GM21825 (cell line): ENCODE results near the gene RAPGEF3.

Experiments used
- ATAC-seq: cut with Tn5 transposase; IDR thresholded peaks from one replicate; pipeline ENCODE4 v1.9.1; 2021; ENCODE audit warnings: mild to moderate bottlenecking, moderate library complexity; ENCODE audit not compliant: unreplicated experiment

The RAPGEF3 gene

DNA sequence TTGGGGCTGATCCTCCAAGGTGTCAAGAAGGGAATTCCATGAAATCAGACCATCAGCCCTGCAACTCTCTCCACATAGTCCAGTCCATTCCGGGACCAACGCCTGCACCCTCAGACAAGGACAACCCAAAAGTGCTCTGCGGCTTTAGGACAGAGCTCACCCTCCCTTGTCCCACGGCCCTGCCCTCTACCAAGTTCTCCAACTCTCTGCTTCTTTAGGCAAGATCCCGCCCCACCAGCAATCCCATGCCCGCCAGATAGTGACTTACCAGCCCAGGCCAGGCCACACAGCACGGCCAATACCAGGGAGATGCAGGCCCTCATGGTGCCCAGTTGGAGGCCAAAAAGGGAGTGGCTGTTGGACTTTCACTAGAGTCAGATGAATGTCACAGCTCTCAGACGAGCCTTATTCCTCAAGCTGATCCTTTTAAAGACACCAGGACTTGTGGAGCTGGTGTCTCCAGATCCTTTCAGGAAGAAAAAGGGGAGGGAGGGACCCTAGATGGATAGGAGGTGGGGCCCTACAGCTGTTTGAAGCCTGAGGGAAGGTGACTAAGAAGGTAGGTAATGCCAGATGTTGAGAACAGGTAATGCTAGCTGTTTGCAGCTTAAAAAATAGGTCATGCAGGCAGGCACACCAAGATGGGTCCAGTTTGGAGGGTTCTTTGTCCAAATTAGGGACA is 33.4 kb downstream of the RAPGEF3 start, which contains the start of gene ENDOU:
Gene ENDOU, minus strand, starts transcription at position 400 of the 682 bp plus-strand sequence. Its CDS starts 77 bp downstream, at position 323.
- no peak for ATAC-seq

- ATAC-seq: no peak
These were observed 35.6 kb downstream of the RAPGEF3 start for GRCh38 chr12:47722941-47723631.

DNA sequence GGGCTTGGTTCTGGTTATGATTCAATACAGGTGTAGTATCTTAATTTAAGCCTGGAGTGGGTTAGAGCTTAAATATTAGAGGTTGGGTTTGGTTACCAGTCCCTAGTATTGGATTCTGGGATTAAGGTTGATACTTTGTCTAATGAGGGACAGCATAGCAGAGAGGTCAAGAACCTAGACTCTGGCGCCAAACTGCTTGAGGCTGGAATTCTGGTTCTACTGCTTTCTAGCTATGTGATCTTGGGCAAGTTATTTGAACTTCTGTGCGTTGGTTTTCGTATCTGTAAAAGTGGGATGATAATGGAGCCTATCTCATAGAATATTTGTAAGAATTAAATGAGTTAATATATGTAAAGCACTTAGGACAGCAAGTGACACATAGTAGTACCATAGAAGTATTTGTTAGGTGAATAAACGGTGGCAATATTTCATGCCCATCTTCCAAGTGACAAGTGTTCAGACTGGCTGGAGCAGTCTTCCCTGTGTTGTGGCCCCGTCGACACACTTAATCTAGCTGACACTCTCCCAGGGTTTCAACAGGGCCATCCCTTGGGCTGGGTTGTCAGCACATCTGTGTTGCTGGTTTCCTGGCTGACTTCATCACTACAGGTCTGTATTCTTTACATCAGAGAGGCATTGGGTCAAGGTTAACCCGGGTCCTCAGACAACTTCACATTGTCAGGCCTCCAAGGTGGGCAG is 36.4 kb downstream of the RAPGEF3 start:
- no peak for ATAC-seq

GRCh38 chr12:47721431-47721973 is 37.2 kb downstream of the RAPGEF3 start:
- ATAC-seq: no peak

GRCh38 chr12:47718531-47718930 is 40.1 kb downstream of the RAPGEF3 start:
- ATAC-seq: no peak

- no peak for ATAC-seq
These were observed 41.1 kb downstream of the RAPGEF3 start for GRCh38 chr12:47717443-47718193.

- no peak for ATAC-seq
These were observed 41.6 kb downstream of the RAPGEF3 start for GRCh38 chr12:47717046-47717442.

DNA sequence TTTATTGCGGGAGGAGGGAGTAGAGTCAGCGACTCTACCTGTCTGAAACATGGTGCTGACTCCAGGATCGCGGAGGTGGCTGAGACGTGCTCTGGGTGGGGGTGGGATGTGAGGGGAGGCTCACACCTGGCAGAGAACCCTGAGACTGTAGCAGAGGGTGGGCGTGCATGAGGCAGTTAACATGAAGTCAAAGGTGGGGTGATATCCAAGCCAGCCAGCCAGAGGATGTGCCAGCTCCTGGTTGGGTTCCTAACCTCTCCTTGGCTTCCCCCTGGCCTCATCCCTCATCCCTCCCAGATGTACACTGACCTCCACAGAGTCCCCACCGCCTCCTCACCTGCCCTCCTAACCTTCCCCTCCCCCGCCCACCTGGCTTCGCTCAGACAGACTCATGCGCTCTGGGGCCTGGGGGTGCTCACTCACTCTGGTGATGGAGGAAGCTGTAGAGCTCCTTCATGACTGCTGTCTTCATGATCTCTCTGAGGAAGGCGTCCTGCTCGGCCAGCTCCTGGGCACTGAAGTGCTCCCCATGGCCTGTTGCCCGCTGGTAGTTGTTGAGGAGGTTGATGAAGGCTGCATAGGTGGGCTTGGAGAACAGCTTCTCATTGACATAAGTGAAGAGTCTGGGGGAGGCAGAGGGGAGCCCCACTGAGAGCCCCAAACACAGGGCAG is 42.7 kb downstream of the RAPGEF3 start:
- ATAC-seq: no peak

GRCh38 chr12:47715393-47715876 is 43.2 kb downstream of the RAPGEF3 start:
- peak; percentile 67 for ATAC-seq

GRCh38 chr12:47714826-47715386 is 43.8 kb downstream of the RAPGEF3 start:
- ATAC-seq: no peak

- ATAC-seq: no peak
These were observed 46.5 kb downstream of the RAPGEF3 start for GRCh38 chr12:47712171-47712570.

DNA sequence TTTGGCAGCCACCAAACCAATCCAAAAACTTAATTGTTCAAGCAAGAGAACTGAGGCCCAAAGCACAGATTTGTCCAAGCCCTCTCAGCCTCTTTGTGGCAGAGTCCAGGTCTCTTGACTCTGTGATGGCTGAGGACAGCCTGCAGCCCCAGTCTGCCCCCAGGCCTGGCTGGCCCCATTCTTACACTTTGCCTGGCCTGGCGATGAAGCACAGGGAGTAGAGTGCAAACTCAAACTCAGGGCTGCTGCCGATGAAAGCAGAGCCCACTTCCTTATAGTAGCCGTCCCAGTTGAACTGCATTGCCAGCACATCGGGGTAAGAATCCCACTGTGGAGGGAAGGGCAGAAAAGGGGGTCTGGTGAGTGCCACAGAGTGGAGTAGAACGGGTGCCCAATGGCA is 47.2 kb downstream of the RAPGEF3 start:
- no peak for ATAC-seq

DNA sequence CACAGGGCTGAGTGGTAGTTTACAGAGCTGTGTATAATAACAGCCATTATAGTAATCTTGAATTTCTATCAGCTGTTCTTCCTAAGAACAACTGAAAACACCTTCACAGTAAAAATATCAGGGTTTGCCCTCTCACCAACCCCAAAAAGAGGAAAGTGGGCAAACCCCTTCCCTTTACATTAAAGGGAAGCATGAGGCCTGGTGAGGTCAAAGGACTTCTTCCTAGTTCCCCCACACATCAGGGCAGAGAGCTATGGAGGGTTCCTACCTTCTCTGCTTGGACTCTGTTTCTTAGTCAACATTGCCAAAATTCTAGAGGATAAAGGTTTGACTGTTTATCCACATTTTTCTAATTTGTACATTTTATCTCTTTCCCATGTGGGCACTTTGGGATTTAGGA is 48.4 kb downstream of the RAPGEF3 start:
- ATAC-seq: no peak

DNA sequence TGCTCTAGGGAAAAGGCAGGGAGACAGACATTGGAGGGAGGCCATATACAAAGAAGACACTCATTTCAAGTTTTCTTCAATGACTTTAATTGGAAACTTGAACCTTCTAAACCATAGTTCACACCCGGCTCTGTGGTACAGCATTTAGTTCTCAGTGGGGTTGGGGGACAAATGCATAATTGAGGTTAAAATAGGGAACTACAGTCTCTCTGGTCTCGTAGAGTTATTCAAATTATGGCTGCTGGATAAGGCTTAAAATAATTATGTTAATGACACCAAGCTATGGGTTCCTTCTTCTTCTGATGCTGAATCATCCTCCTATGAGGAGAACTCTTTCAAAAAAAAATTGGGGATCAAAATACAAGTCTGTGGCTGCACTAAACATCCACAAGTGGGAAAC is 49.0 kb downstream of the RAPGEF3 start:
- no peak for ATAC-seq

DNA sequence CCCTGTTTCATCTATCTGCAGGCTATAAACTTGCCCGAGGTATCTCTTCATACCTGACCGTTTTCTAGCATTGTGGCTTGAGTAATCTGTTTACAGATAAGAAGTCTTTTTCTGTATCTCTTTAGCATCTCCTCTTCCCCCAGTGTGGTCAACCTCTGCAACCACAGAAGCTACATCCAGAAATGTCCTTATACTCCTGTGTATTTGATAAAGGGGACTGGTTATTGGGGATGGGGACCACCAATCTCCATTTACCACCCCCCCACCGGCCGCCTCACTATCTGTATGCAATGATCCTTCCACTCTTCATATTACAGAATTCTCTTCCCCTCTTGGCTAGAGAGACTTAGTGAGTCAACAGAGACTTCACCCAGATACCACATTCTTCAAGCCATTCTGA is 49.4 kb downstream of the RAPGEF3 start:
- no peak for ATAC-seq

DNA sequence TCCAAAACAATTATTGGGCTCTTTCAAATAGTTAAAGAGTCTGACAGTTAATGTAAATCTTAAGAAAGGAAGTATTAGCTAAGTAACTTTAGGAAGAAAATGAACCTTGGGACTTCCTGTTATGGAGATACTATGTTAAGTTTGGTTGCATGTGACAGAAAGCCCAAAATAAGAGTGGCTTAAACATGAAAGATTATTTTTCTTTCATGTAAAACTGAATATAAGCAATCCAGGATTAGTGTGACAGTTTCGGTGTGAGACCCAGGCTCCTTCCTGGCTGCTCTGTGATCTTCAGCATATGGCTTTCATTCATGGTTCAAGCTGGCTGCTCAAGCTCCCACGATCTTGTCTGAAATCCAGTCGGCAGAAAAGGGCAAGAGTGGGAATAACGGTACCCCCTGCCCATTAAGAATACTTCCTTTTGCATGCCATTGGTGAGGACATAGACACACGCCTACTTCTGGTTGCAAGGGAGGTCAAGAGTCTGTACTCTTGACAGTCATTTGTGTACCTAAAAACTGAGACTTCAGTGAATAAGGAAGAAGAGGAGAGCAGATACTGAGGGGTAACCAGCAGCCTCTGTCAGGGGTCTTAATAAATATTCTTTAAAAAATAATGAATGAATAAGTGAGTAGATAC is 50.7 kb downstream of the RAPGEF3 start:
- ATAC-seq: no peak

DNA sequence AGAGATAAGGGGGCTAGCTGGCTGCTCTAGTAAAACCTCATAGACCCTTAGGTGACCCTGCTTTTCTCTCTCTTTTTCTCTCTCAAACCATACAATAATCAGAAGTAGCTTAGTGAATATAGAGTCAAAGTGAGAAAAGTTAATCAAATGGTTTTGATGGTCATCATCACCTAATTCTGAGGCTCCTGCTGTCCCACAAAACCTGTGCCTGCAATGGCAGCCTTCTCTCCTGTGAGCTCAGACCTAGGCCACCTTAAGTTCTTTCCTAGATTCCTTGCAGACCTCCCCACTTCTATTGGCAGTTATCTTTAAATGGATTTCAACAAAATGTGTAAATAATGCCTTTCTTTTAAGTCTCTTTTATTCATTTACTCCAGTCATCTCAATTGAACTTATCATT is 51.3 kb downstream of the RAPGEF3 start:
- ATAC-seq: no peak

DNA sequence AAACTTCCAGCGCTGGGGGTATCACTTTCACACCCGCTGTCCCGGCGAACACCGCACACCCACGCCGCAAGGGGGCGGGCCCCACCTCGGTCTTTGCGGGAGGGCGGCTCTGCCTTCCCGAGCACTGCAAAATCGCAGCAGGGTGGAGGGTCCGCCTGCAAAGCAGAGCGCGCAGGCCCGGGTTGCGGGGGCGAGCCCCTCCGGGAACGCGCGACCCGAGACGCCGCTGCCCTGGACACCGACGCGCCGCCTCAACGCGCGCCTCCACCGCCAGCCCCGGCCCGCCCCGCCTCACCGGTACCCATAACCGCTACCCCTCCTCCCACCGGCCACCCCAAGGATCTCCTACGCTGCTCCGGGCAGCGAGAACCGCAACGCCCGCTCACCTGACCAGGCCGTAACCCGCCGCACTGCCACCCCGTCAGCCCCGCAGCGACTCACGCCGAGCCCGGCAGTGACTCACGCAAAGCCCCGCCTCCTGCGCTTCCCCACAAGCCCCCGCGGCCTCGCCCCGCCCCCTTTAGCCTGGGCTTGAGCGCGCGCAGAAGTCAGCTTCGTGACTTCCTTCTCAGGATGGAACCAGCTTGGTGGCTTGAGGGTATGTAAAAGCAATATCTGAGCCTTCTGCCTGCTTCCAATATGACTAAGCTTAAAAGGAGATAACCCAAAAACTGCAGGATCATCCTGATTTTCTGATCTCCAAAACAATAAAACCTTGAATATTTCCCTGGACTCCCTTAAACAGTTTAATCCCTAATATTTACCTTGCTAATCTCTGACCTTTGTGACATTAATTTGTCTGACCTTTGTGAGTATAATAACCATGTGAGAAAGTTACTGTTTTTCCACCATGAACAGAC is 52.9 kb downstream of the RAPGEF3 start, which contains the start of gene RPAP3:
Gene RPAP3, minus strand, starts transcription at position 465 of the 860 bp plus-strand sequence. CDS start 3,190 bp downstream, outside the sequence.
- ATAC-seq: peak; percentile 82
